Hematopoietic multipotent progenitor cell treated with erythropoietin and hydrocortisone succinate and interleukin-3 and kit ligand, for 4 days (in vitro differentiated cells): ENCODE data around the gene TSSK3.
"Not testable (repeated sequence)": the region's sequence is repeated elsewhere in the genome, so short reads cannot be mapped to it uniquely, and the experiment has no call there.

Source experiments
- DNase-seq: peaks from one replicate; pipeline ENCODE4 v3.0.0-alpha.2; 2015

Gene TSSK3

DNA sequence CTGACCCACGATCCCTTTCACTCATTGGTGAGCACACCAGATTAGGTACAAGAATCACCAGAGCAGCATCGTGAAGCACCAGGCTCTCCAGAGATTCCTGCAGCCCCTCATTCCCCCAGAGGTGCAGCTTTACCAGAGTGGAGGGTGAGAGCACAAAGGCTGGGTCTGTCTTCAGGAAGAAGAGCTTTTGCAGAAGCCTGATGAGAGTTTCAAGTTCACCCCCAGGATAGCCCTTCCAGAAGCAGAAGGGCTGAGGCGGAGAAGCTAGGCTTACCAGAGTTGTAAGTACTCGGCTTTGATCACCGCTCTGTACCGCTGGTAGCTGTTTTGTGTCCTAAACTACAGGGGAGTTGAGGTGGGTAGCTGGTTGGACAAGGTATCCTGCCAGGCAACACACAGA, 3.1 kb downstream of the TSSK3 start:
- no peak for DNase-seq

DNA sequence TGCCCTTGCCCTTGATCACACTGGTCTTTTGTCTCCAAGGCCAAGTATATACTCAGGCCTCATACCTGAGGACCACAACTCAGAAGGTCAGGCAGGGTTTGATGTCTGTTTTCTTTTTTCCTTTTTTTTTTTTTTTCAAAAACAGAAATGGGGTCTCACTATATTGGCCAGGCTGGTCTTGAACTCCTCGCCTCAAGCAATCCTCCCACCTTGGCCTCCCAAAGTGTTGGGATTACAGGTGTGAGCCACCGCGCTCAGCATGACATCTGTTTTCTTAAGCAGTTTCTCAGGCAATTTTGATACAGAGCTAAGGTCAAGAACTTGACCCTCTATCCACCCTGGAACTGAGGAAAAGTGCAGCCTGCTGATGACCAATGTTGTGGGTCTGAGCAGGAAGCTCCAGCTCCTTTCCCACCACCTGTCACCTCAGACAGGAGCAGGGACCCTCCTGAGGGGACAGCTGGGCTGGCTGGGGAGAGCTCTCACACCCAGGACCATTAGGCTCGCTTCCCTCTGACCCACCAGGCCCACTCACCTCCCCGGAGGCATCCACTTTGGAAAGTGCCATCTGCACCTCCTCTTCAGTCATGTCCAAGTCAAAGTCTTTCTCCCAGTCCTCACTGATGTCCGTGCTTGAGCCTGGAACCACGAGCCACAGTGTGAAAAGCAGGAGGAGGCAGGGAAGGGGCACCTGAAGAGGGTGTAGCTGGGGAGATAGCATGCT, 5.7 kb downstream of the TSSK3 start:
- no peak for DNase-seq

DNA sequence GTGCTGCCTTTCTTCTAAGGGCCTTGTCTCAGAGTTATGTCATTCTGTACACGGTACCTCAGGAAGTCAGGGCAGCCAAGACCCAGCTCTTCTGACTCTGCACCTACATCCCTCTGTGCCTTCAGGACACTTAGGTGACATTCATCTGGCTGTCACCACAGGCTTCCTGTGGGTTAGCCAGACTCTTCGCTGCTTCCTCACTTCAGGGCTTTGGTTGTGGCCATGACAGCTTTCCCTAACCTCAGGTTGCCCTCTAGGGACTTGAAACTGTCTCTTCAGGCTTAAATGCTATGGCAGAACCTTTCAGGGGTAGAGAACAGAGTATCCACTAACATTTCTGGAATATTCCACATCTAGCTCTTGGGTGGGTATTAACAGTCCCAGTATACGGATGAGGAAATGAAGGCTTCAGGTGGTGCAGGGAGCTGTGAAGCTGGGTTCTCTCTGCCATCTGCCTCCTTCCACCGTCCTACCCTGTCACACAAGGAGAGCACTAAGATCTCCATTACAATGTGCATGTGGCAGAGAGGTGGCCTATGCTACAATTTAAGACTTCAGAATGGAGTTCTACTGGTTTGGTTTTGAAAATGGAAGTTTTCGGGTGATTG, 9.9 kb downstream of the TSSK3 start:
- peak; percentile 75 for DNase-seq

DNA sequence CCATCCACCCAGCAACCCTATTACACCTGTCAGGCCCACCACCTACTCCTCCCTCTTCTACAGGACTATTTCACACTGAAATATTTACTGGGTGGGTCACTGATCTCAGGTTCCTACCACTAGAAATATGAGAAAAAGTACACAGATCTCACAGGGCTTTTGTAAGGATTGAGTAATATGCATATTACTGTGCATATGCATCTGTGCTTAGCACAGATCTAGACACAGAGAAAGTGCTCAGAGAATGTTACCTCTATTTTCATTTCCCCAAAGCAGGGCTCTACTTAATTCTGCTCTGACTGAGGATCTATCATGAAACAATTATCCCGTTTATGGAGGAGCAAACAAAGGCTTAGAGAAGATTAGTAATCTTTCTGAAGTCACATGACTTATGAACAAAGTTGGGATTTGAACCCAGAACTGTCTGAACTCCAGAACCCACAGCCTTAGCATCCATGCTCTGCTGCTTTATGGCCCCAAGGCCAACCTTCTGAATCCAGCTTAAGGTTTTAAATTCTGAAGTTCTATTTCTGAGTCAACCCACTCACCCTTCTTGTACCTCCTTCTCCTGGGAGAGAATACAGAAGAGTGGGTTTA, 11.8 kb downstream of the TSSK3 start:
- no peak for DNase-seq

DNA sequence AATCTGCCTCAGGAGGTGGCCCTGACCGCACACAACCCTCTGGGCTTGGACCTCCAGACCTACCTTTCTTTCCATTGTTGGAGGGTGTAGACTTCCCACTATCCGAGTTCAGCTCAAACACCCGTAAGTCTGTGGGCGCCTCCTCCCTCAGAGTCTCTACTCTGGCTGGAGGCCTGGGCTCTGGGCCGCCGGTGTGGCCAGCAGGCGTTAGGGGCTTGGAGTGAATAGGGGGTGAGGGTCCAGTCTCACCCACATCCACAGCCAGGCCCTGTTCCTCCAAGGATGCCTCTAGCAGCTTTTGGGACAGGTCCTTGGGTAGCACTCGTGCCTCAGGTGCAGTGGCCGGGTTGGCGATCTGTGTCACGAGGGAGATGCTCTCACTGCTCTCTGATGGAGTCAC, 13.9 kb downstream of the TSSK3 start:
- no peak for DNase-seq

DNA sequence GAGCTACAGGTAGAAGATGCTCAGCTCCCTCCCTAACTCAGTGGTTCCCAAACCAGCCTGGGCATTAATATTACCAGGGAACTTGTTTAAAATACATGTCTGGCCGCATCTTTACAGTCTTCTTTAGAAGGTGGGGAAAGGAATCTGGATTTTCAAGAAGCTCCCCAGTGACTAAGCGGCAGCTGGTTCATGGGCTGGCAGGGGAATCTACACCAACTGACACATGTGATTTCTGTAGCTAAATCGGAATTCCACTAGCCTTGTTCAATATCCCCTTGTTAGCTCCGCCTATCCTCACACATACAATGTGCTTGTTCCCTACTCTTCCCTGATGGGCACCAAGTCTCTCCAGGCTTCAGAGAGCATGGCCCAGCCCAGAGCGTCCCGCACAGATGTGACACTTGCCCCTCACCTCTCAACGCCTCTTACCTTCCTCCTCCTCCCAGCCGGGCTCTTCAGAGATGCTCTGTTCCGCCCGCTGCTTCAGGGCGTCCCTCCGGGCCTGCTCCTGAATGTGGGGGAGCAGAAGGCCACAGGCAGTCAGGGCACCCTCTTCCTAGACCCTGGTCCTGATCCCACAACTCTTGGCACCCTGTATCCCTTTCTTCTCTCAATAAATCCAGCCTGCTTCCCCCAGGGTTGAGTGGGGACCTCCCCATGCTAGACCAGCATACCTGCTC, 15.3 kb downstream of the TSSK3 start:
- DNase-seq: no peak

DNA sequence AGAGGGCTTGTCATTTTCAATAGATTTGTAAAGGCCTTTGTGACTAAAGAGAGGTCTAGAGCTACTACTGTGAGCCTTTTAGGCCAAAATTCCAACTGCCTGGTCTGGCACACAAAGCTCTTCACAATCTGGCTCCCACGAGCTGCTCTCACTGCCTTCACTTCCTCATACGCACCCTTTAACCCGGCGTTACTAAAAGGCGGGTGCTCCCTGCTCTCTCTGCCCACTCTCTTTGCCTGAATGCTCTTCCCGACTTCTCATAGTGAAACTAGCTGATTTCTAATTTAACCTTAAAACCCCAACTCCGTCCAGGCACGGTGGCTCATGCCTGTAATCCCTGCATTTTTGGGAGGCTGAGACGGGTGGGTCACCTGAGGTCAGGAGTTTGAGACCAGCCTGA, 17.7 kb downstream of the TSSK3 start:
- DNase-seq: no peak

- no peak for DNase-seq
Observed at GRCh38 chr1:32386676-32387392, 24.5 kb downstream of the TSSK3 start.

DNA sequence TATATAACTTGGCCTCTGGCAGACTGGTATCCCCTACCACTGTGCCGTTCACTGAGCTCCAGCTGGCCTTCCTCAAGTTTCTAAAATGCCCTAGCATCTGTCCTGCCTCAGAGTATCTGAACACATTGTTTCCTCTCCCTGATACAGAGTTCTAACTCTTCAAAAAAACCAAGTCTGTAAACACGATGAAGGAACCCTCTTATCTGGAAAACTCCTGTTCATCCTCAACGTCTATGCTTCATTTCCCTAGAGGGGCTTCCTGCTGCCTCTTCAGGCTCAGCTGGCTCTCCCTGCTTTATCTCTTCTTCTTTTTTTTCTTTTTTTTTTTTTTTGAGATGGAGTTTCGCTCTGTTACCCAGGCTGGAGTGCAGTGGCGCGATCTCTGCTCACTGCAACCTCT, 26.3 kb downstream of the TSSK3 start:
- peak; percentile 28 for DNase-seq

DNA sequence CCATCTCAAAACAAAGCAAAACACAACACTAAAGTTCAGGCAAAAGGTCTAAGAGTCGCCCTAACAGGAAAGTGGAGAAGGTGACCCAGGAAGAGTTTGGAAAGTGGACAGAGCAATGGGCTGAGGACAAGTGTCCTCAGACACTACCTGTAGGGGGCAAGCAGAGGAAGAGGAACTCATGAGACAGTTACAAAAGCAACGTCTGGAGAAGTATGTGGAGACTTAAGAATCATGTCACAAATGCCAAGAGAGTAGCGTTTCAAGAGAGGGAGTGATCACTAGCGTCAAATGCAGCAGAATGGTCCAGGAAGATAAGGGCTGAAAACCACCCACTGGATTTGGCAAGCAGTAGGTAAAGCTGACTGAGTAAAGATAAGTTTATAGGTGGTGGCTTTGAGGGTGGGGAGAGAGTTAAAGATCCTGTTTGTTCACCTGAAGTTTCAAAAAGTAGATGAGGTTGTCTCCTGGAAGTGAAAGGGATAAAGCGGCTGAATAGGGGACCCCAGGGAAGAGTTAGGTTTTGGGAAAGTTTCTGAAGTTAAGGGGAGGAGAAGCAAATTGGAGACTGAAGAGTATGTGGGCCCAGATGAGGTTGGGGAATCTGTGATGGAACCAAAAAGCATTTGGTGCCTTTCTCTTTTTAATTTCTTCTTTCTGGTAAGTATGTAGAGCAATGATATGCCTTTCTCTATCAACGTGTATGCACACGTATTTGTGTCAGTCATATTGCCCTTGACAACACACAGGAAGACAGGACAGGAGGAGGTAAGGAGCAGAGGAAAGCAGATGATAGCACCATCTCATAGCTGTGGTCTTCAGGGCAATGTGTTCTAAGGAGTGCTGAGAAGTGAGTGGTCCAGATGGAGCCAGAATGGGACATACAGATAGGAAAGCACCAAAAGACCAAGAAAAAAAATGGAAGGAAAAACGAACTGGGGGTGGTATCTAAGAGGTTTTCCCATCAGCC, 28.8 kb downstream of the TSSK3 start:
- DNase-seq: peak; percentile 95

DNA sequence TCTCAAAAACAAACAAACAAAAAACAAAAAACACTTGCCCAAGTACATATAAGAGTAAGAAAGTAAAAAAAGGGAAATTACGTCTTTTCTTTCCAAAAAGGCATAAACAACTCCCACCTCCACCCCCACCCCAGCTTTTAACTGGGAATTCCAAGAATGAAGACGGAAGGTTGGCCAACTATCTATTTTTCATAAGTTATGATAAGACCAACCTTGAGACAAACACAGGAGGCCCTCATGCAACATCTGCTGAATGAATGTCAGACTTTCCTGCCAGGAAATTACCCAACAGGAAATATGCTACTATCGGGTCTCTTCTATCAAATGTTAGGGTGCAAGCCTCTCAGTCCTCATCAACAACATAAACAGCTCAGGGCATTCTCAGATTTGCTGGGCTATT, 30.0 kb downstream of the TSSK3 start:
- DNase-seq: peak; percentile 68

DNA sequence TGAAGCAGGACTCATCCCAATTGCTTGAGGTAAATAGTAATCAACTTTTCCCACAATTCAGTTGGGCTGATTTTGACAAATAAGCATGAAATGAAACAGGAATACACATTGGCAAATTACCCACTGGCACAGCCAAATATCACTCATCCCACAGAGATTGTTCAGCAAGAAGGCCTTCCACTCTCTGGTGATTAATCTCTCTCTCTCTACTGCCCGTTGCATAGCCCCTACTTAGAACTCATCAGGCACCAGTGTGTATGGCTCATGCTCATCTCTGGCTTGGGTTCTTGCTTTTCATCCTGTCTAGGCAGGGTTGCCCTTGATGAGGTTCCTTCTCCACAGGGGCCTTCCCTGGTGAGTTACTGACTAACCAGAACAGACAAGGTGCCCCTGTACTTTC, 30.8 kb downstream of the TSSK3 start:
- no peak for DNase-seq

DNA sequence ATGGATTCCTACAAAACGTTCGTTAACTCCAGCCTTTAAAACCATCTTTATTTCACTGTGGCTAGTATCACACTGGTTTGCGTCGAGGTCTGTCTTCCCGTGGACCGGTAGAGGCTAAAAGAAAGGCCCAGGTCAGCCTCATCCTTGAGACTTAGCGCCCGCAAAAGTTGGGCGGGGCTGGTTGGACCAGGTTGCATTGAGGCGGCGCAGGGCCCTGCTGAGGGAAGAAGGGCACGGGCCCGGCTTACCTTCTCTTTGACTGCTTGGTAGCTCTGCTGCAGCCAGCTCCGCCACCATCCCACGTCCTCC, 31.4 kb downstream of the TSSK3 start:
- peak; percentile 64 for DNase-seq

DNA sequence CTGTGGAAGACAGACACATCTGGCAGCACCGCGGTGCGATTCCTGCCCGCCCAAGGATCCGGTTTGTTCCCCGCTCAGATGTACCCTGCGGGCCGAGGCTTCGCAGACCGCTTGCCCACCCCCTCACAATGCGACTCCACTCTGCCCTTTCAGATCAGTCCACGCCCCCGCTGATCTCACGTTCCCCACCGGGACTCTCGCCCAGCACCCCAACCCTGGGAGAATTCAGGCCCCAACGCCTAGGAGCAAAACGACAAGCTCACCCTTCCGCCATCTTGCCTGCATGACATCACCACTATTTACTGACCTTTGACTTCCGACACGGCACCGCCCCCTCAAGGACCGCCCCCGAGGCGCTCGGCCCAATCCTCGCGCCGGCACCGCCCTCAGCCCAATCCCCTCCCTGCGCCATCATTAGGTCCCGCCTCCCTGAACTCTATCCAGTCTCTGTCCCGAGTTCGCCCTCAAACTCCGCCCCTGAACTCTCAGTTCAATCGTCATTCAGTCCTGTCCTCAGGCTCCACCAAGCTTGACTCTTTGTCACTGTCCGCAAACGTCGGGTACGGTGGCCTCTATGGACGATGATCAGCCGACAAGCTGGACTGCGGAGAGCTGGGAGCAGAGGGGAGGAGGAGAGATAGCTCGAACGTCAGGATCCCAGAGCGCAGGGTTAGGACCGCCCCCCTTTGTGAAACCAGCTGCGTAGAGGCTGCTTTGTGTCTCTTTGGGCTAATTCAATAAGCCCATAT, 32.0 kb downstream of the TSSK3 start, which contains the start of gene BSDC1:
BSDC1 (minus strand) TSS at position 301 of the 749 bp plus-strand sequence; CDS start at position 274, 27 bp downstream.
- DNase-seq: peak; percentile 100

- no peak for DNase-seq
Observed at GRCh38 chr1:32394890-32395432, 32.6 kb downstream of the TSSK3 start.

DNA sequence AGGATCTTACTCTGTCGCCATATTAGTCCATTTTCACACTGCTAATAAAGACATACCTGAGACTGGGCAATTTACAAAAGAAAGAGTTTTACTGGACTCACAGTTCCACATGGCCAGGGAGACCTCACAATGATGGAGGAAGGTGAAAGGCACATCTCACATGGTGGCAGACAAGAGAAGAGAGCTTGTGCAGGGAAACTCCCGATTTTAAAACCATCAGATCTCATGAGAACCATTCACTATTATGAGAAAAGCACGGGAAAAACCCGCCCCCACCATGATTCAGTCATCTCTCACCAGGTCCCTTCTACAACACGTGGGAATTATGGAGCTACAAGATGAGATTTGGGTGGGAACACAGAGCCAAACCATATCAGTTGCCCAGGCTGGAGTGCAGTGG, 34.2 kb downstream of the TSSK3 start:
- not testable (repeated sequence) for DNase-seq

GRCh38 chr1:32398401-32398800, 36.1 kb downstream of the TSSK3 start:
- DNase-seq: no peak

GRCh38 chr1:32399843-32400242, 37.5 kb downstream of the TSSK3 start:
- peak; percentile 66 for DNase-seq

DNA sequence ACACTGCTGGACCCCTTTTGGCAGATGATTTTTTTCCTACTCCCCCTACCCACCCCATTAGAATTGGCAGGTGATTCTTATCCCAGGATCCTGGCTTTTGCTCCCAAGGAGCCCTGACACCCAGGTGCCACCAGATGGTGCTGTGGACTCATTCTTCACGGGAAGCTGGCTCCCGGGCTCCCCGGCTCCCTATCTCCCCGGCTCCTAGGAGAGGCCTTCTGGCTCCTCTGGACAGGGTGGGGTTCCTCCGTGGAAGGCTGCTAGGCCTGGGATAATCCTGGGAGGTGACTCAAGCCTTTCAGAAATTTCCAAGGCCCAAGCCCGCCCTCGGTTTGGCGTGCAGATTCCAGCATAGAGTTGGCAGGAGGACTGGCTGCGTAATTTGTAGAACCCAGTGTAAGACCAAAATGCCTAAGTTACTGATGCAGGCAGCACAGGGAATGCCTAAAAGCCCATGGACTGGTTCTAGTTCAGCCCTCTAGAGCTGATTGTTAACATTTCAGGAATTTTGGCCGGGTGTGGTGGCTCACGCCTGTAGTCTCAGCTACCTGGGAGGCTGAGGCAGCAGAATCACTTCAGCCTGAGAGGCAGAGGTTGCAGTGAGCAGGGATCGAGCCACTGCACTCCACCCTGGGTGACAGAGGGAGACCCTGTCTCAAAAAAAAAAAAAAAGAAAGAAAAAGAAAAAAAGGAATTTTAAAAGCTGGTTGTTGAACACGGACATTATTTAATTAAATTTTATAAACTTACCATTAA, 38.7 kb downstream of the TSSK3 start:
- DNase-seq: peak; percentile 80

GRCh38 chr1:32404946-32405345, 42.6 kb downstream of the TSSK3 start:
- no peak for DNase-seq
